Endodermal cell (in vitro differentiated cells): Measurements from ENCODE around the gene NAALADL2. TPM values are rescaled to one million over a fixed set of nuclear protein-coding genes. Genes with fewer than 3 reads are reported as not detected.

Experiments used
- DNase-seq: peaks from one replicate; pipeline ENCODE4 v3.0.0-alpha.2; 2017
- H3K27ac ChIP-seq: 2 replicates; pipeline ENCODE4 v1.5.1; 2013; ENCODE audit warnings: mild to moderate bottlenecking, low read depth, low read length, moderate library complexity
- H3K27me3 ChIP-seq: 2 replicates; pipeline ENCODE4 v1.6.1; 2013; ENCODE audit warnings: mild to moderate bottlenecking, low read length, moderate library complexity; ENCODE audit not compliant: insufficient read depth, control insufficient read depth, poor library complexity, severe bottlenecking
- H3K36me3 ChIP-seq: 2 replicates; pipeline ENCODE4 v1.7.0; 2013; ENCODE audit warnings: mild to moderate bottlenecking, low read length, moderate library complexity; ENCODE audit not compliant: control insufficient read depth, insufficient read depth
- H3K4me1 ChIP-seq: one replicate; pipeline ENCODE4 v1.7.0; 2013; ENCODE audit warnings: low read length; ENCODE audit not compliant: control insufficient read depth, insufficient read depth
- H3K4me3 ChIP-seq: 2 replicates; pipeline ENCODE4 v1.5.1; 2013; ENCODE audit warnings: mild to moderate bottlenecking, low read length, moderate library complexity
- H3K9ac ChIP-seq: 2 replicates; pipeline ENCODE4 v1.6.1; 2013; ENCODE audit warnings: mild to moderate bottlenecking, low read length, moderate library complexity; ENCODE audit not compliant: poor library complexity, severe bottlenecking; ENCODE audit errors: extremely low read depth
- H3K9me3 ChIP-seq: 2 replicates; pipeline ENCODE4 v1.6.1; 2013; ENCODE audit warnings: mild to moderate bottlenecking, low read length, moderate library complexity; ENCODE audit not compliant: control insufficient read depth
- H3K27ac Mint-ChIP-seq: 2 replicates; pipeline ENCODE4 v1.8.0; 2020; ENCODE audit warnings: mixed read lengths
- H3K27me3 Mint-ChIP-seq: 2 replicates; pipeline ENCODE4 v1.8.0; 2021; ENCODE audit warnings: mild to moderate bottlenecking, mixed read lengths; ENCODE audit not compliant: insufficient read depth
- H3K36me3 Mint-ChIP-seq: 2 replicates; pipeline ENCODE4 v1.8.0; 2020; ENCODE audit warnings: low read depth, mixed read lengths
- H3K4me1 Mint-ChIP-seq: 2 replicates; pipeline ENCODE4 v1.8.0; 2020; ENCODE audit warnings: mixed read lengths
- H3K4me3 Mint-ChIP-seq: 2 replicates; pipeline ENCODE4 v1.8.0; 2020; ENCODE audit warnings: mild to moderate bottlenecking, moderate library complexity, mixed read lengths
- H3K9me3 Mint-ChIP-seq: 2 replicates; pipeline ENCODE4 v1.8.0; 2020; ENCODE audit warnings: mild to moderate bottlenecking, mixed read lengths
- CTCF ChIP-seq: fragments of 200-600 bp; sonication (generic); conservative IDR thresholded peaks from 2 replicates; pipeline ENCODE4 v1.5.0; 2021; ENCODE audit warnings: antibody characterized with exemption, mild to moderate bottlenecking
- WGBS, 2 experiments: methylation state at CpG; one replicate each; pipeline versions ENCODE4 v1.1.5 to v1.1.7; 2013; ENCODE audit warnings: missing lambda C conversion rate in 2 of 2, mixed read lengths in 1 of 2; ENCODE audit not compliant: insufficient coverage in 1 of 2, insufficient read length in 1 of 2; 5-methylcytosine and 5-hydroxymethylcytosine counted together
- total RNA-seq, 2 donors: library from RNA; stranded (reverse); fragmentation: NEBNext Ultra II Directional in 1 of 2; extraction: Animal tissue kit (Norgen Biotek cat#: 25700) in 1 of 2; gene quantifications; 2 replicates in 1 of 2; 3 replicates in 1 of 2; pipeline ENCODE4 v1.2.1, GENCODE V29; 2021

NAALADL2 gene
- total RNA-seq, 2 donors from 2014 or later = 1.6 to 1.8 TPM

- H3K36me3 Mint-ChIP-seq = no peaks in the 10 kb centered on the region
- no peak overlapping the region for H3K4me3 Mint-ChIP-seq
- H3K4me1 ChIP-seq = no peaks in the 10 kb centered on the region
- TF ChIP-seq CTCF = no peak
- H3K36me3 ChIP-seq = no peaks in the 10 kb centered on the region
- H3K9me3 Mint-ChIP-seq = peaks cover 3% of the 10 kb centered on the region
- DNase-seq = no peak
- H3K27ac Mint-ChIP-seq = no peak overlapping the region
- H3K4me3 ChIP-seq = no peak overlapping the region
- H3K27me3 ChIP-seq = no peaks in the 10 kb centered on the region
- H3K27ac ChIP-seq = no peak overlapping the region
- WGBS, 2 experiments = 93 to 100% methylated on average over 1 of the region's 1 CpG
- no peaks in the 10 kb centered on the region for H3K9me3 ChIP-seq
- H3K27me3 Mint-ChIP-seq = no peaks in the 10 kb centered on the region
- H3K4me1 Mint-ChIP-seq = peaks cover 4% of the 10 kb centered on the region
- H3K9ac ChIP-seq = no peak overlapping the region
Observed at GRCh38 chr3:175552929-175553328, 693.8 kb downstream of the NAALADL2 start.

- H3K27me3 Mint-ChIP-seq = no peaks in the 10 kb centered on the region
- TF ChIP-seq CTCF = no peak
Observed at GRCh38 chr3:175554801-175555200, 695.7 kb downstream of the NAALADL2 start.

GRCh38 chr3:175558261-175558660 lies 699.1 kb downstream of the NAALADL2 start:
- no peak overlapping the region for H3K27ac Mint-ChIP-seq
- Histone ChIP-seq H3K27ac (no peak overlapping the region), H3K36me3 (no peaks in the 10 kb centered on the region), H3K9me3 (no peaks in the 10 kb centered on the region), H3K9ac (no peak overlapping the region), H3K27me3 (no peaks in the 10 kb centered on the region), H3K4me3 (no peak overlapping the region), H3K4me1 (no peaks in the 10 kb centered on the region)
- 100% methylated on average over 1 of the region's 1 CpG; no CpG with 5 or more reads in 1 of the 2 experiments for WGBS, 2 experiments
- no peak overlapping the region for H3K4me3 Mint-ChIP-seq
- H3K4me1 Mint-ChIP-seq = peaks cover 4% of the 10 kb centered on the region
- peaks cover 7% of the 10 kb centered on the region for H3K9me3 Mint-ChIP-seq
- DNase-seq = no peak
- no peaks in the 10 kb centered on the region for H3K27me3 Mint-ChIP-seq
- H3K36me3 Mint-ChIP-seq = no peaks in the 10 kb centered on the region
- TF ChIP-seq CTCF = no peak

More at GRCh38 chr3:175554801-175555200, 695.7 kb downstream of the NAALADL2 start:
- DNase-seq = no peak
- no peak overlapping the region for H3K27ac ChIP-seq
- Mint-ChIP-seq H3K9me3 (peaks cover 7% of the 10 kb centered on the region), H3K27ac (no peak overlapping the region), H3K4me1 (peaks cover 4% of the 10 kb centered on the region), H3K4me3 (no peak overlapping the region), H3K36me3 (no peaks in the 10 kb centered on the region)
- no peak overlapping the region for H3K4me3 ChIP-seq
- H3K9ac ChIP-seq = no peak overlapping the region
- no peaks in the 10 kb centered on the region for H3K9me3 ChIP-seq
- no peaks in the 10 kb centered on the region for H3K36me3 ChIP-seq
- H3K4me1 ChIP-seq = no peaks in the 10 kb centered on the region
- H3K27me3 ChIP-seq = no peaks in the 10 kb centered on the region
